SIG-M5 (cell line): Measurements from ENCODE around the gene EVC2.

Experiments used
- DNase-seq: peaks from one replicate; lab custom pipeline; 2025; lab: John Stamatoyannopoulos, UW

EVC2 gene

GRCh38 chr4:5562476-5562875, 145.9 kb downstream of the EVC2 start:
- DNase-seq: no peak

- no peak for DNase-seq
Measured at GRCh38 chr4:5561286-5561685, 147.1 kb downstream of the EVC2 start.

DNA sequence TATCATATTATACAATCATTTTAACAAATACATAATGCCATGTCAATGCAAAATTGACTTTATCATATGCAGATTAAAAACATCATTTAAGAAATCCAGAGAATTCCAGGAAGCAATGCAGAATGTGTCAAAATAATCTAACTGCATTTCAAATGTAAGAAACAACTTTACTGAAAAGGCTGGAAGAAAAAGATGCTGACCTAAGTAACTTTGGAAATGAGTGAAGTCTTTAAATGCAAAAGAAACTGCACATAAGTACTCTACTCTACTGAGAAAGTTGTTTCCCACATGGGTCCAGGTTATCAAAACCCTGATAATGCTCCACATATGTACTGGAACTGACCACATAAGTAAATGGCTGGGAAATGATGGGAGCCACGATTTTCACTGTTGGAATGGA, 149.9 kb downstream of the EVC2 start:
- DNase-seq: no peak

DNA sequence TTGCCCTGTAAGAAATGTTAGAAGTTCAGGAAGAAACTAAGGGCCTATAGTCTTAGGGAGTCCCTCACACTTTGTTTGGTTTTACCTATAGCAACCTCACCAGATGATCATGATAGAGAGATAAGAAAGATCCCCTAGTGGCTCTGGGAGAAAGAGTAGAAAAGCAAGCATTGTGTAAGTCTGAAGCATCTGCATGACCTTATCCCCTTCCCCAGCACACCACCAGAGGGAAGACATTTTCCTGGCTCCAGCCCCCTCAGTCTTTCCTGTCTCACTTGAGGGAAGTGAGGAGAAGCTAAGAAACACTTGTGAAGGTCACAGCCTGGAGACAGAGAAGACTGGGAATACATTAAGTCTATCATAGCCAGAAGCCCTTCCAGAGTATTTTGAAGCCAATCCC, 154.0 kb downstream of the EVC2 start:
- DNase-seq: no peak

GRCh38 chr4:5553801-5554200, 154.6 kb downstream of the EVC2 start:
- DNase-seq: no peak

DNA sequence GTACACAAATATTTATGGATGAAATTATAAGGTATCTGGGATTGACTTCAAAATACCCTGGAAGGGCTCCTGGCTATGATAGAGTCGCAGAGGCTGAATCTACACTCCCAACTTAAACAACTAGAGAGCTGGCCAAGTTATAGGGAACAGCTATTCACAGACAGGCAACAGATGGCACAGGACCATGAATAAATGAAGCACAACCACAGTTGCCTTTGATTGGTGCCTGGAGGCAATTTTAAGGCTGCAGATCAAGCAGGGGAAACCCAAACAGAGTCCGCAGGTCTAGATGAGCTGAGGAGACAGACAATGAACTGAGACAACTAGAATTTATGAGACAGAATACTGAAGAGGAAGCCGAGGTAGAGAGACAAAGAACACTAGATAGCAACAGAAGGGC, 155.9 kb downstream of the EVC2 start:
- no peak for DNase-seq

DNA sequence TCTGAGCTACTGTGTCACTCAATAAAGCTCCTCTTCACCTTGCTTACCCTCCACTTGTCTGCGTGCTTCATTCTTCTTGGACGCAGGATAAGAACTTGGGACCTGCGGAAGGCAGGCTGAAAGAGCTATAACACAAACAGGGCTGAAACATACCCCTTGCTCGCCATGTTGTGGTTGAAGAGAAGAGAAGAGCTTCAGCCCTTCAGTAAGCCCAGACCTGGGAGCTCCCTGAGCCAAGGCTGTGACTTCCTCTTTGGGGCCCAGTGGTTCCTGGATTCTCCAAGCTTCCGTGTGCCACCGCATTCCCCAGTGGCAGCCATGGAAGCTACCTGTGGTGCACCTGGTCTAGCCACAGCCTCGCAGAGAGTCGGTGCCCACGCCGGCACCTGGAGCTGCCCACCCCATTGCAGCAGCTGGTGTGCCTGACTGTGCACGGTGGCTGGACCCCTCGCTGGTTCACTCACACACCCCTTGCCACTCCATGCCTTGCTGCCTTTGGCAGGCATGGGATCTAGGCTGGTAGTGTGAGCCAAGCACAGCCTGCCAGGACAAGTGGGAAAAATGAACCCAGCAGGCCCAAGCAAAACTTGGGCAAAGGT, 160.6 kb downstream of the EVC2 start:
- no peak for DNase-seq

- DNase-seq: no peak
Measured at GRCh38 chr4:5545271-5545670, 163.1 kb downstream of the EVC2 start.

DNA sequence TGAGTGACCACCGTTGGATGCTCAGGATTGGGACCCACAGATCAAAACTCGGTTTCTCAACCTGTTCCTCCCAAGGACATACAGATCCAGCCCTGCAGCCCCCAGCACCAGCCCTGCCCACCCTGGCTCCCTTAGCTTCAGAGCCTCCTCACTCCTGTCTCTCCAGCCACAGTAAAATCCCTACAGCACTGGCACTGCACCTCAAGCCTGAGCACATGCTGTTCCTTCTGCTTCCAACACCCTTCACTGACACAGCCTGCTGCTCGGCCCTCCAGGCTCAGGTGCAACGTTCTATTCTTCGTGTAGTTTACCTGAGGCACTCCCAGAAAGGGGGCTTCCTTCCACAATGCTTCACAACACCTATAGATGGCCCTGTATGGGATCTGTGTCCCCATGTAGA, 163.6 kb downstream of the EVC2 start:
- no peak for DNase-seq

GRCh38 chr4:5543681-5544080, 164.7 kb downstream of the EVC2 start:
- DNase-seq: no peak

DNA sequence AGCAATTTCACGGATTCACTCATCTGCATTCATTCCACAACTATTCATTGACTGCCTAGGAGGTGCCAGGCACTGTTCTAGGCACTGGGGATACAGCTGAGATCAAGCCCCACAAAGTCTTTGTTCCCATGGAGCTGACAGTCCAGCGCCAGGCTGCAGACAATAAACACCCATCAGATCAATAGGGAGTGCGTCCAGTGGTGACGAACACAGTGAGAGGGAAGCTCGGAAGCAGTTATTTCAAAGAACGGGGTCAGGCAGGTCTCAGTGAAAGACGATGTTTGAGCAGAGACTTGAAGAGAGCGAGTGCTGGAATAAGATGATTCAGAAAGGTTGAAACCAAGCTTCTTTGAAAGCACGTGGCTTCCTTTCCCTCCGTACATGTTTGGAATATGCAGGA, 167.2 kb downstream of the EVC2 start:
- no peak for DNase-seq

GRCh38 chr4:5539584-5539983, 168.8 kb downstream of the EVC2 start:
- DNase-seq: no peak

GRCh38 chr4:5532100-5532499, 176.3 kb downstream of the EVC2 start:
- DNase-seq: no peak

DNA sequence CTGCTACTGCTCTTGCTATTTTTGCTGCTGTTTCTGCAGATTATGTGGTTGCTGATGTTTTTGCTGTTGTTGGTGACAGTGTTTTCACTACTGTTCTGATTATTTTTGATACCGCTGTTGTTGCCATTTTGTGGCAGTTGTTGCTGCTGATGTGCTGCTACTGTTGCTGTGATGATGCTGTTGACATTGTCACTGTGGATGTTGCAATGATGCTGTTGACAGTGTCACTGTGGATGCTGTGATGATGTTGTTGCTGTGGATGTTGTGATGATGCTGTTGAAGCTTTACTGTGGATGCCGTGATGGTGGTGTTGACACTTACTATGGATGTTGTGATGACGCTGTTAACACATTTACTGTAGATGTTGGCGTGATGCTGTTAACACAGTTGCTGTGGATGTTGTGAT, 180.3 kb downstream of the EVC2 start:
- no peak for DNase-seq

DNA sequence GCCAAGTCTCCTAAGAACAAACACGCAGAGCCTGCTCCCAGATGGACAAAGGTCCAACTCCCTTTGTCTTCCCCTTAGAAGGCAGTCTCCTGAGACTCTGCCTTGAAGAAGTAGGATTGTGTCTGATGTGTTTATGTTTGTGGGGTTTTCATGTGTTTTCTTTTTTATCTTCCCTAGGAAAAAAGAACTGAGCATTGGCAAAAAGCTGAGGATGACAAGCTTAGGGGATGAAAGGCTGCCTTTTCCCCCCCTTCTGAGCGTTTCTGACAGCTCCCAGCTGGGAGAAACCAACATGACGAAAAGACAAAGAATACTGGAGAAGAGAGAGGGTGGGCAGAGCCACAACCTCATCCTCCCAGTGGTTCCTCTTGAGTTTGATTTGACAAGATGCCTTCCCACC, 181.1 kb downstream of the EVC2 start:
- no peak for DNase-seq

GRCh38 chr4:5526080-5526846, 182.1 kb downstream of the EVC2 start:
- no peak for DNase-seq

GRCh38 chr4:5524446-5525299, 183.7 kb downstream of the EVC2 start:
- DNase-seq: no peak

- DNase-seq: no peak
Measured at GRCh38 chr4:5517372-5517771, 191.0 kb downstream of the EVC2 start.

DNA sequence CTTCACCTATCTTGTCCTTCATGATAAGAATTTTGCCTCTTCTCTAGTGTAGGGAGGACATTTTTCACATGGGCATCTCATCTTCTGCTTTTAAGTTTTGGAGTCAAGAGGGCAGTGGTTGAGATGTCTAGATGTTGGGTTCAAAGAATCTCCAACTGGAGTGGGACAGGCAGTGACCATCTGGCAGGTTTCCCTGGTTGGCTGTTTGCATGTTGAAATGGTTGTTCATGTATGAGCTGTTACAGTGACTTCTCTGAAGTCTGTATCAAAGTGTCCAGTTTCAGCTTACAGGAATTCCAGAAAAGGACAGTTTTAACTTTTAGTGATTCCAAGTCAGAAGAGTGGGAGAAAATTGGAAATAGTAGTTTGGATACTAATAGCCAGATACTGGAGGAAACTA, 192.7 kb downstream of the EVC2 start:
- DNase-seq: no peak
